Endothelial cell of umbilical vein (primary cell): ENCODE results near the gene RPS25. TPM values are rescaled to one million over a fixed set of nuclear protein-coding genes. Genes with fewer than 3 reads are reported as not detected.

Experiments used
- BruUV-seq: library from RNA; stranded (reverse); fragments of 400-500 nt; replicated peaks from 2 replicates; lab custom pipeline; 2021; lab: Mats Ljungman, UMichigan
- CTCF ChIA-PET: fragments of 300-600, 350-600 bp; sonication (Branson Sonifier 250); formaldehyde crosslinking; loops from one replicate; lab custom pipeline; 2021; ENCODE audit warnings: antibody characterized with exemption, inconsistent platforms; lab: Charles Lee
- POLR2A ChIA-PET: fragments of 300-600, 350-600 bp; sonication (Branson Sonifier 250); formaldehyde crosslinking; loops from one replicate; lab custom pipeline; 2021; ENCODE audit warnings: antibody characterized with exemption, inconsistent platforms; lab: Charles Lee
- DNase-seq: peaks from one replicate; pipeline ENCODE4 v3.0.0-alpha.2; 2011; ENCODE audit warnings: low read depth, low spot score
- FAIRE-seq: peaks from 2 replicates; lab custom pipeline; 2011; peaks lifted over from hg19 to GRCh38; lab: Jason Lieb, UNC
- H2AFZ ChIP-seq: 2 replicates; pipeline ENCODE4 v1.6.0; 2012; ENCODE audit warnings: low read depth, low read length, control low read depth, inconsistent platforms
- H3K27ac ChIP-seq: 2 replicates; pipeline ENCODE4 v1.5.1; 2011; ENCODE audit warnings: low read depth, mild to moderate bottlenecking, control low read depth, low read length, moderate library complexity; ENCODE audit not compliant: insufficient read depth
- H3K27me3 ChIP-seq, 2 experiments: 2 replicates each; pipeline versions ENCODE4 v1.6.0 to v1.6.1; 2011; ENCODE audit warnings: low read length in 2 of 2, mixed read lengths in 1 of 2; ENCODE audit not compliant: control insufficient read depth in 2 of 2, insufficient read depth in 2 of 2
- H3K36me3 ChIP-seq, 2 experiments: 2 replicates in 1 of 2; 3 replicates in 1 of 2; pipeline ENCODE4 v1.5.1; 2011; ENCODE audit warnings: low read length in 2 of 2, mild to moderate bottlenecking in 1 of 2, moderate library complexity in 1 of 2; ENCODE audit not compliant: control insufficient read depth in 2 of 2, insufficient read depth in 2 of 2; ENCODE audit errors: extremely low read depth in 1 of 2
- H3K4me1 ChIP-seq: 3 replicates; pipeline ENCODE4 v1.5.1; 2011; ENCODE audit warnings: mild to moderate bottlenecking, low read length; ENCODE audit not compliant: control insufficient read depth, insufficient read depth; ENCODE audit errors: extremely low read depth
- H3K4me2 ChIP-seq: 2 replicates; pipeline ENCODE4 v1.6.1; 2011; ENCODE audit warnings: low read length, control low read depth, mixed read lengths; ENCODE audit not compliant: insufficient read depth
- H3K4me3 ChIP-seq, 3 experiments: fragments of 200-600 bp in 1 of 3; sonication (generic), shearing (Covaris generic) in 1 of 3; replicated peaks in 1 of 3; 2 replicates each; pipeline ENCODE4 v1.5.1; 2011 to 2016; ENCODE audit warnings: control low read depth in 3 of 3, low read length in 3 of 3, mild to moderate bottlenecking in 2 of 3, inconsistent platforms in 1 of 3, low read depth in 1 of 3, moderate library complexity in 1 of 3; ENCODE audit not compliant: insufficient read depth in 1 of 3
- H3K79me2 ChIP-seq: 2 replicates; pipeline ENCODE4 v1.6.0; 2012; ENCODE audit warnings: low read length, inconsistent platforms; ENCODE audit not compliant: control insufficient read depth, insufficient read depth
- H3K9ac ChIP-seq: replicated peaks from 2 replicates; pipeline ENCODE3; 2011; ENCODE audit warnings: low read length, control low read depth; ENCODE audit not compliant: insufficient read depth; ENCODE audit errors: extremely low read depth
- H3K9me1 ChIP-seq: replicated peaks from 3 replicates; pipeline ENCODE4 v1.6.0; 2011; ENCODE audit warnings: mild to moderate bottlenecking, low read length; ENCODE audit not compliant: control insufficient read depth, insufficient read depth; ENCODE audit errors: extremely low read depth
- H3K9me3 ChIP-seq: replicated peaks from 2 replicates; pipeline ENCODE4 v1.5.1; 2012; ENCODE audit warnings: low read length, inconsistent platforms; ENCODE audit not compliant: control insufficient read depth, insufficient read depth
- H4K20me1 ChIP-seq: replicated peaks from 2 replicates; pipeline ENCODE3; 2011; ENCODE audit warnings: mild to moderate bottlenecking, low read length; ENCODE audit not compliant: control insufficient read depth, insufficient read depth; ENCODE audit errors: extremely low read depth
- EZH2 ChIP-seq: IDR thresholded peaks from 2 replicates; pipeline ENCODE4 v1.6.1; 2012; ENCODE audit warnings: borderline replicate concordance, low read depth, mild to moderate bottlenecking, moderate library complexity, low read length, inconsistent platforms; ENCODE audit not compliant: severe bottlenecking
- FOS ChIP-seq: IDR thresholded peaks from 2 replicates; pipeline ENCODE4 v1.6.1; 2011; ENCODE audit warnings: mild to moderate bottlenecking, low read length, moderate library complexity, borderline replicate concordance; ENCODE audit not compliant: insufficient read depth
- GATA2 ChIP-seq: IDR thresholded peaks from 2 replicates; pipeline ENCODE4 v1.7.0; 2011; ENCODE audit warnings: low read depth, mild to moderate bottlenecking, moderate library complexity, mixed read lengths, low read length; ENCODE audit not compliant: insufficient read length, insufficient read depth
- JUN ChIP-seq: IDR thresholded peaks from 2 replicates; pipeline ENCODE4 v1.6.1; 2011; ENCODE audit warnings: borderline replicate concordance, low read depth; ENCODE audit not compliant: insufficient read length, insufficient read depth
- MYC ChIP-seq: IDR thresholded peaks from one replicate; pipeline ENCODE4 v1.6.1; 2011; ENCODE audit warnings: mild to moderate bottlenecking, low read depth, low read length
- POLR2A ChIP-seq: IDR thresholded peaks from 2 replicates; pipeline ENCODE4 v1.6.1; 2012; ENCODE audit warnings: low read depth, mild to moderate bottlenecking, control low read depth, low read length
- POLR2AphosphoS5 ChIP-seq: IDR thresholded peaks from 2 replicates; pipeline ENCODE4 v1.6.1; 2012; ENCODE audit warnings: low read depth, mild to moderate bottlenecking, control low read depth, low read length, moderate library complexity; ENCODE audit not compliant: insufficient read depth
- dilution Hi-C: fragments of 300-500 bp; cut with MboI; formaldehyde crosslinking; loops from one replicate; pipeline ENCODE4 v1.15.0; 2019; ENCODE audit warnings: low sequenced_read_pairs; ENCODE audit not compliant: extremely low pct_ligation_motif_present
- intact Hi-C: fragments of 100-400 bp; cut with micrococcal nuclease; formaldehyde crosslinking; loops from one replicate; pipeline ENCODE4 v1.10.0; 2022
- polyA plus RNA-seq, 4 experiments: library from polyadenylated mRNA; depleted of rRNA in 3 of 4; stranded (reverse) in 3 of 4; unstranded in 1 of 4; fragments of >200 nt; gene quantifications; 2 replicates each; pipeline versions ENCODE4 v1.2.1 to v1.2.3, GENCODE V29; 2011 to 2012; ENCODE audit warnings: missing spikeins in 1 of 4
- total RNA-seq: library from RNA; stranded (reverse); gene quantifications from 2 replicates; pipeline ENCODE4 v1.2.3, GENCODE V29; 2021
- TF ChIP-seq, protein P1 (sequence below): IDR thresholded peaks from 2 replicates; pipeline ENCODE4 v1.6.1; 2011; ENCODE audit not compliant: insufficient read depth, insufficient read length
- TF ChIP-seq, protein P2 (sequence below), 2 donors: IDR thresholded peaks; 1 replicate in 1 of 2; 2 replicates in 1 of 2; pipeline ENCODE4 v1.5.1; 2011; ENCODE audit warnings: low read length in 2 of 2, mild to moderate bottlenecking in 2 of 2, moderate library complexity in 2 of 2, control low read depth in 1 of 2, inconsistent platforms in 1 of 2, low read depth in 1 of 2; ENCODE audit not compliant: insufficient read depth in 1 of 2; ENCODE audit errors: extremely low read depth in 1 of 2

The RPS25 gene
- total and polyA plus RNA-seq, 2 donors (not counting 3 experiments of a cell fraction or from before 2014, with no cell fraction given): 887 to 992 TPM

DNA sequence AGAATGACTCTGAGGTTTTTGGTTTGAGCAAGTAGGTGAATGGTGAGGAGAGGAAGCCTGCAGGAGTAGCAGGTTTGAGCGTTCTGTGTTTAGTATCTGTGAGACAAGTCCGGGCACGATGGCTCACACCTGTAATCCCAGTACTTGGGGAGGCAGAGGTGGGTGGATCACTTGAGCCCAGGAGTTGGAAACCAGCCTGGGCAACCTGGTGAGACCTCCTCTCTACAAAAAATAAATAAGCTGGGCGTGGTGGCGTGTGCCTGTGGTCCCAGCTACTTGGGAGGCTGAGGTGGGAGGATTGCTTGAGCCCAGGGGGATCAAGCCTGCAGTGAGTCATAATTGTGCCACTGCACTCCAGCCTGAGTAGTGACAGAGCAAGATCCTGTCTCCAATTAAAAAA, 29.9 kb downstream of the RPS25 start:
- Histone ChIP-seq H4K20me1 (no peaks in the 10 kb centered on the region), H3K27ac (no peak overlapping the region), H3K9me3 (no peaks in the 10 kb centered on the region), H3K79me2 (no peaks in the 10 kb centered on the region), H3K4me3 (no peak overlapping the region), H3K9ac (no peak overlapping the region), H3K4me1 (no peaks in the 10 kb centered on the region), H3K4me2 (no peak overlapping the region), H3K27me3 (no peaks in the 10 kb centered on the region), H3K36me3 (no peaks in the 10 kb centered on the region), H2AFZ (no peak overlapping the region), H3K9me1 (no peaks in the 10 kb centered on the region)
- CTCF ChIA-PET: interaction anchor here (1.3 kb wide), 1 partner anchor 11 kb away, joined by 3 read pairs; no protein-coding TSS in a partner anchor
- no peak for TF ChIP-seq FOS
- no peak for TF ChIP-seq MYC
- no peak for TF ChIP-seq GATA2
- no peak for TF ChIP-seq EZH2
- no peak for TF ChIP-seq POLR2A
- TF ChIP-seq JUN: no peak
- intact Hi-C loops: no loop called here
- POLR2A ChIA-PET: no interaction called here
- DNase-seq (no peak), FAIRE-seq (no peak)
- no TSS peak for BruUV-seq
- dilution Hi-C loops: no loop called here

DNA sequence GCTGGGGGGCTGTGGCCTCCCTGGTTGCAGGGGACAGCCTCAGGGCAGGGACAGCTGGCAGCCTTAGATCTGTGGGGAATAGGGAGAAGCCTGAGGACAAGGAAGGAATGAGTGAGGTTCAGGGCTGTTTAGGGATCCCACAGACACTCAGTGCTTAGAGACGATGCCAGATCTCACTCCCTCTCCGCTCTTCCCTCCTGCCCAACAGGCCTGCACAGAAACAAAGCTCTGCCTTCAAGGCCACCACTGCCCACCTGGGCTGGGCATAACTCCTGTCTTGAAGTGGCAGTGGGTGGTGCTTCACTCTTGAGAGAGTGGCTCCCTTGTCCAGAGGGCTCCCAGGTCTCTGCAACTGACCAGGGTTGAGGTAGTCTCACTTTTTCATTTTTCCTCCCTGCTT, 33.3 kb downstream of the RPS25 start:
- Histone ChIP-seq H3K4me3 (no peak overlapping the region), H3K9me1 (no peaks in the 10 kb centered on the region), H3K4me1 (no peaks in the 10 kb centered on the region), H3K9me3 (no peaks in the 10 kb centered on the region), H3K4me2 (no peak overlapping the region), H3K27me3 (peaks cover 0 to 1% of the 10 kb centered on the region in 2 experiments), H2AFZ (no peak overlapping the region), H4K20me1 (no peaks in the 10 kb centered on the region), H3K27ac (no peak overlapping the region), H3K9ac (no peak overlapping the region), H3K36me3 (no peaks in the 10 kb centered on the region), H3K79me2 (no peaks in the 10 kb centered on the region)
- dilution Hi-C loops: no loop called here
- FAIRE-seq: no peak
- TF ChIP-seq MYC (no peak), POLR2AphosphoS5 (no peak), FOS (no peak), POLR2A (no peak), EZH2 (no peak), JUN (no peak), GATA2 (no peak)
- TF ChIP-seq, protein P1, sequence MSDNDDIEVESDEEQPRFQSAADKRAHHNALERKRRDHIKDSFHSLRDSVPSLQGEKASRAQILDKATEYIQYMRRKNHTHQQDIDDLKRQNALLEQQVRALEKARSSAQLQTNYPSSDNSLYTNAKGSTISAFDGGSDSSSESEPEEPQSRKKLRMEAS: no peak
- TF ChIP-seq, protein P2, sequence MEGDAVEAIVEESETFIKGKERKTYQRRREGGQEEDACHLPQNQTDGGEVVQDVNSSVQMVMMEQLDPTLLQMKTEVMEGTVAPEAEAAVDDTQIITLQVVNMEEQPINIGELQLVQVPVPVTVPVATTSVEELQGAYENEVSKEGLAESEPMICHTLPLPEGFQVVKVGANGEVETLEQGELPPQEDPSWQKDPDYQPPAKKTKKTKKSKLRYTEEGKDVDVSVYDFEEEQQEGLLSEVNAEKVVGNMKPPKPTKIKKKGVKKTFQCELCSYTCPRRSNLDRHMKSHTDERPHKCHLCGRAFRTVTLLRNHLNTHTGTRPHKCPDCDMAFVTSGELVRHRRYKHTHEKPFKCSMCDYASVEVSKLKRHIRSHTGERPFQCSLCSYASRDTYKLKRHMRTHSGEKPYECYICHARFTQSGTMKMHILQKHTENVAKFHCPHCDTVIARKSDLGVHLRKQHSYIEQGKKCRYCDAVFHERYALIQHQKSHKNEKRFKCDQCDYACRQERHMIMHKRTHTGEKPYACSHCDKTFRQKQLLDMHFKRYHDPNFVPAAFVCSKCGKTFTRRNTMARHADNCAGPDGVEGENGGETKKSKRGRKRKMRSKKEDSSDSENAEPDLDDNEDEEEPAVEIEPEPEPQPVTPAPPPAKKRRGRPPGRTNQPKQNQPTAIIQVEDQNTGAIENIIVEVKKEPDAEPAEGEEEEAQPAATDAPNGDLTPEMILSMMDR (IDR thresholded peaks at IDR 0.05; ENCODE audit: extremely low read depth in 1 of 2, insufficient read depth in 1 of 2, low read depth in 1 of 2, low read length in 2 of 2): no peak
- CTCF ChIA-PET: interaction anchor here (1.3 to 1.5 kb wide), 2 partner anchors 11 to 28 kb away, joined by 3 read pairs; partner anchors contain the start of gene UPK2
- DNase-seq: no peak
- intact Hi-C loops: no loop called here
- POLR2A ChIA-PET: no interaction called here
- BruUV-seq: no TSS peak
